ENCODE data around the gene RECQL5.
A peak's percentile ranks its signal among the peaks of the same experiment; 100 is the strongest.

Gene RECQL5
- total RNA-seq, result 5.1 to 25.6 (median 13.8) reads per million in 18 experiments

- peak; percentile 99 for DNase-seq
Observed at GRCh38 chr17:75666959-75667790, at the start of gene RECQL5, which contains the start of gene SAP30BP. TSS of gene RECQL5 (minus strand) at chr17:75667154. CDS start at chr17:75666557, 597 bp downstream. TSS of gene SAP30BP (plus strand) at chr17:75667338. CDS start at chr17:75667373, 35 bp downstream.

DNA sequence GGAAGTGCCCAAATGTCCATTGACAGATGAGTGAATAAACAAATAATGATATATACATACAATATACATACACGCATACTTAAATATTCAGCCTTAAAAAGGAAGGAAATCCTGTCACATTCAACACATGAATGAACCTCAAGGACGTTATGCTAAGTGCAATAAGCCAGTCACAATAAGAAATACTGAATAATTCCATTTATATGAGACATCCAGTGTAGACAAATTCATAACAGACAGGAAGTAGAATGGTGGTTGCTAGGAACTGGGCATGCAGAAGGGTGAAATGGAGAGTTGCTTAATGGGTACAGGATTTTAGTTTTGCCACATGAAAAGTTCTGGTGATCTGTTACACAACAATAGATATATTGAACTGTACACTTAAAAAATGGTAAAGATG, 45.5 kb upstream of the RECQL5 start:
- peak in 1 of 2 donors; percentile 3 for DNase-seq

DNA sequence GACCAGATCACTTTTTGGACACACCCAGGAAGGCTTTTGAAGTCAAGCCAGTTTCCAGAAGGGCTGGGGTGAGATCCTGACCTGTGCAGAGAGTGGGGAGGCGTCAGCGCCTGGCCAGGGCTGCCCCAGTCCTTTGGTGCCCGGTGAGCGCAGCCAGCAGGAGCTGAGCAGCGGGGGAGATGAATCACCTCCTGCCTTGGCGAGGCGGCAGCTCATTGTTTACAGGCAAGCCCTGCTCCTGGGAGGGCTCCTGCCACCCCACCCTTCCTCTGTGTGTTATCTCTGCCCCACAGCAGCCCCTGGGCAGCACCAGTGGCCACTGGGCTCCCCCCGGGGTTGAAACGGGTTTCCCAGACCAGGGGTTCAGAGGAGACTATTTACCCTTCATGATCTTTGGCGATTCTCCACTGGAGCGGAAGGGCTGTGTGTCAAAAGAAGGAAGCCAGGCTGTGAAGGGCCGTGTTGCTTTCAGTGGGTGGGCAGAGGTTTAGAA, 40.2 kb upstream of the RECQL5 start:
- DNase-seq, result no peak

- no peak for DNase-seq
Observed at GRCh38 chr17:75706042-75706728, 39.2 kb upstream of the RECQL5 start.

- no peak for DNase-seq
Observed at GRCh38 chr17:75704963-75705875, 38.3 kb upstream of the RECQL5 start.

GRCh38 chr17:75703591-75703990, 36.6 kb upstream of the RECQL5 start:
- DNase-seq, result no peak

GRCh38 chr17:75703191-75703590, 36.2 kb upstream of the RECQL5 start:
- DNase-seq, result no peak

DNA sequence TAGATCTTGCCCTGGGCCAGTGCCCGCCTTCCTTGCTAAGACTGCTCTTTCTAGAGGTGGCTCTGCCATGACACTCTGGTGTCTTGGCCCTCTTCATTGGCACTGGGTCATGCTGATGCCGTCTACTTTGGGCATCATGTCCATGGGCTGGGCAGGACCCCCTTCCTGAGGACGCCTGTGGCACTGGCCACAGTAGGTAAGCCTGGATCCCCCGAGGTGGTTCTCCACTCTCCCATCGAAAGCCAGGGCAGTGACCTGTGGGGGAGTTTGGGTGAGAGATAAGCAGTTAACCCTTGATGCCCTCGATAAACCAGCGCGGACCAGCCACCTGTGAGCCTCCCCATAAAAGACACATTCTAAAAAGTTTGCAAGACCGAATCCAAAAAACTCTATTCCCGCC, 34.3 kb upstream of the RECQL5 start:
- no peak for DNase-seq

- no peak for DNase-seq
Observed at GRCh38 chr17:75698659-75699058, 31.7 kb upstream of the RECQL5 start.

- no peak for DNase-seq
Observed at GRCh38 chr17:75697651-75698291, 30.8 kb upstream of the RECQL5 start.

GRCh38 chr17:75695830-75696271, 28.9 kb upstream of the RECQL5 start:
- DNase-seq, result no peak

GRCh38 chr17:75695141-75695829, 28.3 kb upstream of the RECQL5 start:
- DNase-seq, result no peak

- DNase-seq, result no peak
Observed at GRCh38 chr17:75694536-75694935, 27.6 kb upstream of the RECQL5 start.

GRCh38 chr17:75693500-75694481, 26.8 kb upstream of the RECQL5 start:
- no peak for DNase-seq

DNA sequence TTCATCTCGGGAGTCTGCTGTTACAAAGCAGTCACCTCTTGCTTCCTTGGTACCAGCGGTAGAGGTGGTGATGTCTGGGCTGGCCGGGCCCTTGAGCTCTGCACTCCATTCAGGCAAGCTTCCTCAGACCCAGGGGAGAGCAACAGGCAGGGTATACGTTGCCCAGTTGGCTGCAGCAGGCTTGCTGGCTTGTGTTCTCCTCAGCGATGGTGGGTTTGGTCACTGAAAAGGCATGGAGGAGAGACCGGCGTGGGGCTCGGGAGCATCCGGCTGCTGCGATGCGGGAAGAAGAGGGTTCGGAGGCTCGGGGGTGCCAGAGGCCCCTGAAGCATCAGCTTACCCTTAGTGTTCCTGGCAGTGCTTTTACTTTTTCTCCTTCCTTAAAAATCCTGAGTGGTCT, 26.0 kb upstream of the RECQL5 start:
- DNase-seq, result no peak

DNA sequence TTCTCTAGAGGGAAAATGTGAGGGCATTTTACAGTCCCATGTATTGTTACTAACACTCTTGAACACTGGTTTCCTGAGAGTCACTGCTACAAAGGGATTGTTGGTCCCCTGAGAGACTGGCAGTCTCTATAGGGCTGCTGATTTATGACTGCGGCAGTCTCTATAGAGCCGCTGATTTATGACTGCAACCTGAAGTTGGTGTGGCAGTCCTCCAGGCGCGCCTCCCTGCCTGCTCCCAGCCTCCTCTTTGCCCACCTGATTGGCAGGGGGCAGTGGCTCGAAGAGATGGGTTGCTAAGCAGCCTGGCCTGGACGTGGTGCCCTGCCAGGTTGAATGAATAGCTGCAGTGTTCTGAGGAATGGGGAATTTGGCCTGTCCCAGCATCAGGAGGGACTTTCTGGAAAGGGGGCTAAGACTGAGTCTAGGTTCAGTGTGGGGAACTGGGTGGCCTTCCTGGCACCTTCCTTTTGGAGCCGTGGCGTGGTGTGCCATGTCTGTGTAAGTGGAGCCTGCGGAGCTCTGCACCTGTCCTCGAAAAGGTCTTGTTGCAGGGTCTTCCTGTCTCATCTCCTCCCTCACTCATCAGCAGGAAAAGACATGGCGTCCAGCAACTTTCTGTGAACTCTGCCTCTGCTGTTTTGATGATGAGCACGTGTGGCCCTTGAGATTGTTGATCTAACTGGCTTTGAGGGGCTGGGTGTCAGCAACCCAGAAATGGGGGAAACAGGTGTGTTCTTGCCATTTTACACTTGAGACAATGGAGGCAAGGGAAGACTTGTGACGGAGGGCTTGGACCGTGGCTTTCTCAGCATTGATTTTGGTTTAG, 25.1 kb upstream of the RECQL5 start:
- no peak for DNase-seq

GRCh38 chr17:75691371-75691791, 24.4 kb upstream of the RECQL5 start:
- DNase-seq, result no peak

DNA sequence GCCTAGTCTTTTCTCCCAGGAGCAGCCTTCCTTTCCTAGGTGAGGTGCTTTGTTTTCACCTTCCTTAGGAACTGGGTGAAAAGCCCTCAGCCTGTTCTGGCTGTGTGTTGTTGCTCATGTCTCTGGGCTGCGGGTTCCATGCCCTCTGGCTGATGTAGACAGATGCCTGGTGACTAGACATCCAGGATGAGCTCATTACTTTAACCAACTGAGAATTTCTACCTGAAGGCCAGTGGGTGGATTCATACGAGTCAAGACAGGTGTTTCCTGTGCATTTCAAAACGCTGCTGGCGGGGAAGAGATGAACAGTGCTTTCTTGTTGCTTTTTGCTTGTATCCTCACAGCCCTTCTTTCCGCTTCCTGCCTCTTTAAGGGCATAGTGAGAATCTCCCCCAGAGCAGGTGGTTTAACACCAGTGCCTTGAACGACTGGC, 22.5 kb upstream of the RECQL5 start:
- no peak for DNase-seq

All from inflammatory macrophage (primary cell).